ENCODE results near the gene MEIS3.

Gene MEIS3

GRCh38 chr19:47356900-47357299 lies 62.4 kb downstream of the MEIS3 start:
- no peak for DNase-seq

GRCh38 chr19:47353307-47353712 lies 66.0 kb downstream of the MEIS3 start:
- no peak for DNase-seq

Data from activated gamma-delta T cell (primary cell).